OCI-LY1 (cell line): ENCODE measurements around the gene ITGA6.

ENCODE experiments used
- EZH2 ChIP-seq: fragments of 200-600 bp; sonication (generic), shearing (Covaris generic); IDR thresholded peaks from 2 replicates; pipeline ENCODE4 v1.8.0; 2017; ENCODE audit warnings: borderline replicate concordance, mixed run types, mild to moderate bottlenecking, antibody characterized with exemption, low read length, moderate library complexity, mixed read lengths
- TF ChIP-seq, protein P1 (sequence below): fragments of 200-600 bp; sonication (generic), shearing (Covaris generic); IDR thresholded peaks from 2 replicates; pipeline ENCODE4 v1.5.1; 2017; ENCODE audit warnings: mild to moderate bottlenecking, antibody characterized with exemption, low read length, moderate library complexity, mixed read lengths

DNA sequence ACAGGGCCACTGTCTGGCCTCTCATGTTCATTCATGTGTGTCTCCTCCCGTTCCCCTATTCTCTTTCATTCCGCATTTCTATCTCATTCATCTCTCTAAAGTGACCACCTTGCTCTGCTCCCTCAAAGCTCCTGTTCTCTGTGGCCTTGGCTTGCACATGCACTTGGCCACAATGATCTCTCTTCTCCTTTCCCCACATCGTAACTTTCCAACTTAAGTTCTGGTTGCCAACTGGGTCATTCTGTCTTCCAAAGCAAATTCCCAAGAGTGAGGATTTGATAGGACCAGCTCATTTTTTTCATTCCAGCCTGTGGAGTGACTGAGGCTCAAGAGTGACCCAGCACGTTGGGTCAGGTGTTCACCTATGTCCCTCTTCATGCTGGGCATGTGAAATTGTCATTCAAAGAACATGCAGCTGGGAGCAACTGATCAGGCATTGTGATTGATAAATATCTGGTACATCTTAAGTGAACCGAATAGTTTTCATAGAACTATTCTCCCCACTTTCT is 14.3 kb upstream of the ITGA6 start:
- TF ChIP-seq EZH2: no peak
- TF ChIP-seq, protein P1, sequence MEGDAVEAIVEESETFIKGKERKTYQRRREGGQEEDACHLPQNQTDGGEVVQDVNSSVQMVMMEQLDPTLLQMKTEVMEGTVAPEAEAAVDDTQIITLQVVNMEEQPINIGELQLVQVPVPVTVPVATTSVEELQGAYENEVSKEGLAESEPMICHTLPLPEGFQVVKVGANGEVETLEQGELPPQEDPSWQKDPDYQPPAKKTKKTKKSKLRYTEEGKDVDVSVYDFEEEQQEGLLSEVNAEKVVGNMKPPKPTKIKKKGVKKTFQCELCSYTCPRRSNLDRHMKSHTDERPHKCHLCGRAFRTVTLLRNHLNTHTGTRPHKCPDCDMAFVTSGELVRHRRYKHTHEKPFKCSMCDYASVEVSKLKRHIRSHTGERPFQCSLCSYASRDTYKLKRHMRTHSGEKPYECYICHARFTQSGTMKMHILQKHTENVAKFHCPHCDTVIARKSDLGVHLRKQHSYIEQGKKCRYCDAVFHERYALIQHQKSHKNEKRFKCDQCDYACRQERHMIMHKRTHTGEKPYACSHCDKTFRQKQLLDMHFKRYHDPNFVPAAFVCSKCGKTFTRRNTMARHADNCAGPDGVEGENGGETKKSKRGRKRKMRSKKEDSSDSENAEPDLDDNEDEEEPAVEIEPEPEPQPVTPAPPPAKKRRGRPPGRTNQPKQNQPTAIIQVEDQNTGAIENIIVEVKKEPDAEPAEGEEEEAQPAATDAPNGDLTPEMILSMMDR: no peak
